H1 (cell line): ENCODE results near the gene NAV2. TPM values are rescaled to one million over a fixed set of nuclear protein-coding genes. Genes with fewer than 3 reads are reported as not detected.

Experiments
- CTCF ChIA-PET: fragments of 300-600 bp; sonication (Branson Sonifier 250); formaldehyde crosslinking; loops from one replicate; lab custom pipeline; 2021; ENCODE audit not compliant: partially characterized antibody; lab: Charles Lee
- POLR2A ChIA-PET: fragments of 300-600 bp; sonication (Branson Sonifier 250); formaldehyde crosslinking; loops from one replicate; lab custom pipeline; 2021; ENCODE audit warnings: inconsistent platforms; ENCODE audit not compliant: partially characterized antibody; lab: Charles Lee
- DNase-seq, 2 experiments: peaks; one replicate each; pipeline versions ENCODE4 v3.0.0 to v3.0.0-alpha.2; 2010 to 2022; ENCODE audit warnings: low spot score in 2 of 2, low read depth in 1 of 2, mixed read lengths in 1 of 2
- FAIRE-seq: peaks from 2 replicates; lab custom pipeline; 2011; peaks lifted over from hg19 to GRCh38; lab: Jason Lieb, UNC
- H2AFZ ChIP-seq: 2 replicates; pipeline ENCODE4 v1.8.1; 2012; ENCODE audit warnings: low read length, inconsistent platforms
- H2AK5ac ChIP-seq: 2 replicates; pipeline ENCODE4 v1.6.1; 2013; ENCODE audit warnings: low read depth, low read length
- H2BK120ac ChIP-seq: replicated peaks from 2 replicates; pipeline ENCODE3; 2013; ENCODE audit warnings: low read depth, low read length, inconsistent platforms
- H2BK12ac ChIP-seq: 2 replicates; pipeline ENCODE4 v1.6.1; 2013; ENCODE audit warnings: low read depth, low read length
- H2BK15ac ChIP-seq: 2 replicates; pipeline ENCODE4 v1.6.1; 2013; ENCODE audit warnings: low read length
- H2BK20ac ChIP-seq: 2 replicates; pipeline ENCODE4 v1.6.1; 2013; ENCODE audit warnings: low read length
- H2BK5ac ChIP-seq: 2 replicates; pipeline ENCODE4 v1.6.1; 2013; ENCODE audit warnings: low read depth, low read length
- H3K14ac ChIP-seq: 2 replicates; pipeline ENCODE4 v1.6.1; 2013; ENCODE audit warnings: inconsistent platforms; ENCODE audit not compliant: insufficient read length
- H3K18ac ChIP-seq: 2 replicates; pipeline ENCODE4 v1.6.1; 2013; ENCODE audit warnings: low read length; ENCODE audit errors: extremely low read depth
- H3K23ac ChIP-seq: 2 replicates; pipeline ENCODE4 v1.6.1; 2013; ENCODE audit warnings: inconsistent platforms; ENCODE audit not compliant: insufficient read length
- H3K23me2 ChIP-seq: 2 replicates; pipeline ENCODE4 v1.6.1; 2013; ENCODE audit warnings: low read depth, low read length
- H3K27ac ChIP-seq: 2 replicates; pipeline ENCODE4 v1.6.1; 2011; ENCODE audit warnings: low read depth, low read length, inconsistent platforms
- H3K27me3 ChIP-seq, 4 experiments: replicated peaks in 1 of 4; 1 replicate in 1 of 4; 2 replicates in 3 of 4; pipeline versions ENCODE4 v1.6.1 to v1.8.1; 2011 to 2013; ENCODE audit warnings: low read length in 3 of 4, mild to moderate bottlenecking in 3 of 4, inconsistent platforms in 2 of 4, mixed read lengths in 2 of 4, moderate library complexity in 1 of 4; ENCODE audit not compliant: control insufficient read depth in 3 of 4, insufficient read depth in 3 of 4; ENCODE audit errors: extremely low read depth in 1 of 4
- H3K36me3 ChIP-seq, 4 experiments: 2 replicates each; pipeline versions ENCODE4 v1.6.1 to v1.8.1; 2011 to 2013; ENCODE audit warnings: mild to moderate bottlenecking in 4 of 4, low read length in 3 of 4, moderate library complexity in 2 of 4, control low read depth in 1 of 4, inconsistent platforms in 1 of 4; ENCODE audit not compliant: insufficient read depth in 4 of 4, control insufficient read depth in 2 of 4
- H3K4ac ChIP-seq: replicated peaks from 2 replicates; pipeline ENCODE3; 2013; ENCODE audit warnings: low read length, low read depth, mixed read lengths, inconsistent platforms; ENCODE audit not compliant: insufficient read length
- H3K4me1 ChIP-seq, 4 experiments: replicated peaks in 1 of 4; 1 replicate in 1 of 4; 2 replicates in 3 of 4; pipeline versions ENCODE4 v1.6.1 to v1.8.1; 2011 to 2013; ENCODE audit warnings: low read length in 3 of 4, inconsistent platforms in 2 of 4, mixed read lengths in 1 of 4; ENCODE audit not compliant: insufficient read depth in 4 of 4, control insufficient read depth in 3 of 4
- H3K4me2 ChIP-seq, 2 experiments: 2 replicates each; pipeline versions ENCODE4 v1.6.1 to v1.8.1; 2011 to 2013; ENCODE audit warnings: low read depth in 2 of 2, low read length in 2 of 2, control low read depth in 1 of 2, inconsistent platforms in 1 of 2, mild to moderate bottlenecking in 1 of 2; ENCODE audit not compliant: insufficient read depth in 1 of 2
- H3K4me3 ChIP-seq, 4 experiments: fragments of 200-600, 300-600 bp in 1 of 4; sonication (generic), shearing (Covaris generic), sonication (Bioruptor Twin) in 1 of 4; 2 replicates each; pipeline versions ENCODE4 v1.5.1 to v1.8.1; 2011 to 2016; ENCODE audit warnings: low read length in 4 of 4, low read depth in 3 of 4, control low read depth in 2 of 4, inconsistent platforms in 2 of 4, mild to moderate bottlenecking in 2 of 4, mixed read lengths in 1 of 4, moderate library complexity in 1 of 4; ENCODE audit not compliant: insufficient read depth in 2 of 4; ENCODE audit errors: extremely low read depth in 1 of 4
- H3K56ac ChIP-seq: replicated peaks from 2 replicates; pipeline ENCODE3; 2013; ENCODE audit warnings: low read depth, mild to moderate bottlenecking, mixed read lengths, low read length, inconsistent platforms; ENCODE audit not compliant: insufficient read length
- H3K79me1 ChIP-seq: 2 replicates; pipeline ENCODE4 v1.6.1; 2013; ENCODE audit warnings: low read depth, low read length, control low read depth
- H3K79me2 ChIP-seq, 2 experiments: 2 replicates each; pipeline versions ENCODE4 v1.6.1 to v1.8.1; 2012 to 2013; ENCODE audit warnings: low read length in 2 of 2, mild to moderate bottlenecking in 2 of 2, inconsistent platforms in 1 of 2; ENCODE audit not compliant: insufficient read depth in 2 of 2, control insufficient read depth in 1 of 2
- H3K9ac ChIP-seq, 4 experiments: replicated peaks in 1 of 4; 1 replicate in 1 of 4; 2 replicates in 3 of 4; pipeline versions ENCODE4 v1.6.1 to v1.8.1; 2011 to 2013; ENCODE audit warnings: low read depth in 3 of 4, low read length in 3 of 4, control low read depth in 2 of 4, mild to moderate bottlenecking in 2 of 4, moderate library complexity in 2 of 4, inconsistent platforms in 1 of 4; ENCODE audit errors: extremely low read depth in 1 of 4
- H3K9me3 ChIP-seq, 2 experiments: 2 replicates each; pipeline versions ENCODE4 v1.6.1 to v1.8.1; 2012 to 2013; ENCODE audit warnings: mild to moderate bottlenecking in 2 of 2, moderate library complexity in 2 of 2, control low read depth in 1 of 2, inconsistent platforms in 1 of 2, low read depth in 1 of 2, low read length in 1 of 2, mixed read lengths in 1 of 2; ENCODE audit not compliant: insufficient read depth in 2 of 2
- H4K20me1 ChIP-seq, 2 experiments: replicated peaks in 1 of 2; 2 replicates each; pipeline versions ENCODE3 to v1.8.1; 2011 to 2013; ENCODE audit warnings: inconsistent platforms in 2 of 2, low read length in 2 of 2, mild to moderate bottlenecking in 1 of 2; ENCODE audit not compliant: insufficient read depth in 2 of 2, control insufficient read depth in 1 of 2
- H4K5ac ChIP-seq: 2 replicates; pipeline ENCODE4 v1.6.1; 2013; ENCODE audit warnings: low read length, low read depth, mixed read lengths, inconsistent platforms; ENCODE audit not compliant: insufficient read length
- H4K8ac ChIP-seq: 2 replicates; pipeline ENCODE4 v1.8.0; 2013; ENCODE audit warnings: mild to moderate bottlenecking, moderate library complexity, low read length, inconsistent platforms; ENCODE audit not compliant: insufficient read depth; ENCODE audit errors: extremely low read depth
- H4K91ac ChIP-seq: replicated peaks from 2 replicates; pipeline ENCODE3; 2013; ENCODE audit warnings: low read length, mixed read lengths, inconsistent platforms; ENCODE audit not compliant: insufficient read length
- TAF1 ChIP-seq: IDR thresholded peaks from 2 replicates; pipeline ENCODE4 v1.6.1; 2011; ENCODE audit warnings: mild to moderate bottlenecking, low read depth, low read length
- WGBS, 2 experiments: shearing (Covaris generic) in 1 of 2; methylation state at CpG; one replicate each; pipeline versions ENCODE4 v1.1.6 to v1.1.7; 2013 to 2015; ENCODE audit warnings: low lambda C conversion rate in 2 of 2, mixed read lengths in 2 of 2, inconsistent platforms in 1 of 2, low coverage in 1 of 2, missing lambda C conversion rate in 1 of 2; ENCODE audit not compliant: insufficient replicate concordance in 2 of 2, insufficient coverage in 1 of 2, insufficient read length in 1 of 2; ENCODE audit errors: extremely low coverage in 1 of 2, missing lambda C conversion rate in 1 of 2; 5-methylcytosine and 5-hydroxymethylcytosine counted together
- polyA plus RNA-seq, 7 experiments: library from polyadenylated mRNA; depleted of rRNA in 3 of 7; stranded (reverse) in 5 of 7; unstranded in 2 of 7; fragments of >200 nt in 5 of 7; fragments of 200-250 nt in 2 of 7; gene quantifications; 1 replicate in 5 of 7; 2 replicates in 1 of 7; 4 replicates in 1 of 7; pipeline versions ENCODE4 v1.2.1 to v1.2.3, GENCODE V29; 2011 to 2013; ENCODE audit warnings: missing spikeins in 2 of 7, mixed read lengths in 2 of 7
- total RNA-seq: library from RNA; stranded (reverse); fragmentation: NEBNext Ultra II Directional; extraction: Animal tissue kit (Norgen Biotek cat#: 25700); gene quantifications from 2 replicates; pipeline ENCODE4 v1.2.1, GENCODE V29; 2021

NAV2 gene
- total and polyA plus RNA-seq, 2 of the 8 experiments (the other 6 are each of a cell fraction or from before 2014, with no cell fraction given): 35.6 to 73.6 TPM

DNA sequence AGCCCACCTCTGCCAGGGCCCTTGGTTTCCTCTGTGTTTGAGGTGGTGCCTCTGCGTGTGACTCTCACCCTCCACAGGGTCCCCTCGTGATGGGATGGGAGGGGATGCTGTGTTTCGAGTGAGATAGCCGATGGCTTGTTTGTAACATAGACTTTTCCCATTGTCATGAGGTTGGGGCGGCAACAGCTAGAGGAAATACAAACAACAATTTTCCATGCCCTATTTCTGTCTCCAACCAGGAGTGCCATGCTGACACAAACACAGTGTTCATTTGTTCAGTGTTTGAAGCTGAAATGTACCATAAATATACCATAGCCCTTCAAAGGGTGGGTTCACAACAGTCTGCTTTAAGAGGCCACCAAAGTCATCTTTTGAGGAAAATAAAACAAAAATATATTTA is 19.5 kb upstream of the NAV2 start:
- Histone ChIP-seq H3K27ac (no peak overlapping the region), H3K4me1 (peaks cover 0 to 7% (median 4%) of the 10 kb centered on the region in 4 experiments; a peak in 5 of 7 replicates), H2BK20ac (no peak overlapping the region), H3K27me3 (no peaks in the 10 kb centered on the region), H3K79me2 (no peaks in the 10 kb centered on the region), H3K4me2 (no peak overlapping the region), H4K5ac (no peak overlapping the region), H3K4me3 (no peak overlapping the region), H3K14ac (no peak overlapping the region), H4K91ac (no peak overlapping the region), H2BK120ac (no peak overlapping the region), H4K20me1 (no peaks in the 10 kb centered on the region), H3K56ac (no peak overlapping the region), H3K9ac (no peak overlapping the region), H3K23ac (no peak overlapping the region), H2AFZ (no peak overlapping the region), H2AK5ac (no peak overlapping the region), H3K4ac (no peak overlapping the region), H3K9me3 (no peaks in the 10 kb centered on the region), H2BK5ac (no peak overlapping the region), H2BK15ac (no peak overlapping the region), H3K18ac (no peak overlapping the region), H4K8ac (no peak overlapping the region), H3K36me3 (no peaks in the 10 kb centered on the region), H3K79me1 (no peaks in the 10 kb centered on the region), H3K23me2 (no peaks in the 10 kb centered on the region), H2BK12ac (no peak overlapping the region)
- ChIA-PET POLR2A (no interaction called here), CTCF (interaction anchor here (0.5 to 1.9 kb wide), 7 partner anchors 9 to 358 kb away, joined by 3 to 6 read pairs (median 3); no protein-coding TSS in a partner anchor)
- no peak for FAIRE-seq
- no peak for DNase-seq
- WGBS, 2 experiments: 93% methylated on average over 5 of the region's 5 CpGs; no CpG with 5 or more reads in 1 of the 2 experiments
- TF ChIP-seq TAF1: no peak
